ENCODE results near the gene SLC39A13. TPM values are rescaled to one million over a fixed set of nuclear protein-coding genes. Genes with fewer than 3 reads are reported as not detected.
A peak's percentile ranks its signal among the peaks of the same experiment; 100 is the strongest.

The SLC39A13 gene
- total and polyA plus RNA-seq, 2 of the 13 experiments (the other 11 are each of a cell fraction or from before 2014, with no cell fraction given): 15.3 to 30.5 TPM

GRCh38 chr11:47394322-47395222, 13.8 kb upstream of the SLC39A13 start (continued):
- TF ChIP-seq ZBTB4 (CRISPR knock-in tag; IDR thresholded peaks at IDR 0.05; ENCODE audit: borderline replicate concordance): peak; percentile 52; the same call in 1 of the 2 replicates
- TF ChIP-seq ZNF280B (CRISPR knock-in tag; IDR thresholded peaks at IDR 0.05; ENCODE audit: borderline replicate concordance): 0 out of 2 replicates have a peak, but pooled peaks have one; percentile 21
- TF ChIP-seq MAFF (IDR thresholded peaks at IDR 0.05; ENCODE audit: low read depth, low read length): no peak
- no peak for TF ChIP-seq ZBTB37 (CRISPR knock-in tag; IDR thresholded peaks at IDR 0.05)
- peak; percentile 76 for TF ChIP-seq ZNF687 (CRISPR knock-in tag; IDR thresholded peaks at IDR 0.05)
- peak; percentile 79 for TF ChIP-seq GABPB1 (CRISPR knock-in tag; IDR thresholded peaks at IDR 0.05)
- peak; percentile 68; the same call in 1 of the 2 replicates for TF ChIP-seq CEBPB (IDR thresholded peaks at IDR 0.05; ENCODE audit: borderline replicate concordance, low read depth, low read length)
- no peak for TF ChIP-seq MIER3 (CRISPR knock-in tag; IDR thresholded peaks at IDR 0.05; ENCODE audit: borderline replicate concordance)
- peak; percentile 72; the same call in 1 of the 2 replicates for TF ChIP-seq ZBTB7A (CRISPR knock-in tag; IDR thresholded peaks at IDR 0.05)
- TF ChIP-seq PRMT3 (CRISPR knock-in tag; IDR thresholded peaks at IDR 0.05; ENCODE audit: borderline replicate concordance, low read depth): no peak
- no peak for TF ChIP-seq GABPA (IDR thresholded peaks at IDR 0.05; ENCODE audit: low read depth, low read length)
- TF ChIP-seq GABPA (CRISPR knock-in tag; IDR thresholded peaks at IDR 0.05; ENCODE audit: low read depth): peak; percentile 90
